GM13976 (cell line): ENCODE results near the gene TMF1.

Experiments
- DNase-seq: peaks from one replicate; pipeline ENCODE4 v3.0.0; 2012; ENCODE audit warnings: low spot score
- in situ Hi-C: fragments of 300-500 bp; cut with MboI; formaldehyde crosslinking; loops from one replicate; pipeline ENCODE4 v1.12.0; 2022; ENCODE audit warnings: low sequenced_read_pairs, mixed read lengths, inconsistent platforms; ENCODE audit not compliant: unreplicated experiment
- TF ChIP-seq, protein P1 (sequence below): IDR thresholded peaks from 2 replicates; pipeline ENCODE4 v1.5.1; 2012; ENCODE audit warnings: borderline replicate concordance, mild to moderate bottlenecking; ENCODE audit not compliant: insufficient read depth; ENCODE audit errors: extremely low read depth, missing control alignments, control extremely low read depth

TMF1 gene

DNA sequence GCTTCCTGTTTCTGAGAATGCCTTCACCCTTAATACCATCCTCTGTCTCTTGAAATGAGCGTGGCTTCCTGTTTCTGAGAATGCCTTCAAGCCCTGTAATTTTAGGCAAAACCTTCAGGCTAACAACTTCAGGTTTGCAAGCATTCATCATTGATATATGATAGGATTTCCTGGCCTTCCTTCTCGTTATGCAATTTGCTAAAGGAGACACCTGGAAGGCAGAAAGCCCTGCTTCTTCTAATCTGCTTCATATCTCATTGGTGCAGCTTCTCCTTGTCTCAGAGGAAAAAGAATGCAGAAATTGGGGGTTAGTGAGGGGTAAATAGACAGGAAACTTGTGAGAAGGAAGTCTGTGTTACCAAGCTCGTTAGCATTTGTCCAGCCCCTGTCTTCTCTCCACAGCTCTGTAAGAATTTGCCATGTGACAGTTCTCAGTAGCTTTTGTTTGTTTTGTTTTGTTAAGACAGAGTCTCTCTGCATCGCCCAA lies 39.9 kb upstream of the TMF1 start:
- TF ChIP-seq, protein P1, sequence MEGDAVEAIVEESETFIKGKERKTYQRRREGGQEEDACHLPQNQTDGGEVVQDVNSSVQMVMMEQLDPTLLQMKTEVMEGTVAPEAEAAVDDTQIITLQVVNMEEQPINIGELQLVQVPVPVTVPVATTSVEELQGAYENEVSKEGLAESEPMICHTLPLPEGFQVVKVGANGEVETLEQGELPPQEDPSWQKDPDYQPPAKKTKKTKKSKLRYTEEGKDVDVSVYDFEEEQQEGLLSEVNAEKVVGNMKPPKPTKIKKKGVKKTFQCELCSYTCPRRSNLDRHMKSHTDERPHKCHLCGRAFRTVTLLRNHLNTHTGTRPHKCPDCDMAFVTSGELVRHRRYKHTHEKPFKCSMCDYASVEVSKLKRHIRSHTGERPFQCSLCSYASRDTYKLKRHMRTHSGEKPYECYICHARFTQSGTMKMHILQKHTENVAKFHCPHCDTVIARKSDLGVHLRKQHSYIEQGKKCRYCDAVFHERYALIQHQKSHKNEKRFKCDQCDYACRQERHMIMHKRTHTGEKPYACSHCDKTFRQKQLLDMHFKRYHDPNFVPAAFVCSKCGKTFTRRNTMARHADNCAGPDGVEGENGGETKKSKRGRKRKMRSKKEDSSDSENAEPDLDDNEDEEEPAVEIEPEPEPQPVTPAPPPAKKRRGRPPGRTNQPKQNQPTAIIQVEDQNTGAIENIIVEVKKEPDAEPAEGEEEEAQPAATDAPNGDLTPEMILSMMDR = no peak
- DNase-seq = no peak
- in situ Hi-C loops = no loop called here

DNA sequence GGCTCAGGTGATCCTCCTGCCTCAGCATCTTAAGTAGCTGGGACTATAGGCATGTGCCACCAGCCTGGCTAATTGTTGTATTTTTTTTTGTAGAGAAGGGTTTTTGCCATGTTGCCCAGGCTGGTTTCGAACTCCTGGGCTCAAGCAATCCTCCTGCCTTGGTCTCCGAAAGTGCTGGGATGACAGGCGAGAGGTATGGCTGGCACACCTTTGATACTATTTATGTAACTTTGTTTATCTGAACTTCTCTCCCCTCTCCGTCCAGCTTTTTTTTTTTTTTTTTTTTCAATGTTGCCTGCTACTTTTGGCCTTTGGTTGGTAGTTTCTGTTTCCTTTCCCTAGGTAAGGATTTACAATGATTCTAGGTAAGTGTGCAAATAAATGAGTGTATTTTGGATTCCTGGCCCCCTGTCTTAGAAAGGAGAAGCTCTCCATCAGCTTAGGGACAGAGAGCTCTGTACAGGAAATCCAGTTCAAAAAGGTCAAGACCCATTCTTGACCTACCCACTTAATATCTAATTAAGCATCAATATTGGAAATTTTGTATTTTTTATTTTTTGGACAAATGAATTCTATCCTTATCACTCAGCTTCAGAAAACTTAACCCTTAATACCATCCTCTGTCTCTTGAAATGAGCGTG lies 39.4 kb upstream of the TMF1 start:
- TF ChIP-seq, protein P1 = no peak
- in situ Hi-C loops = no loop called here
- DNase-seq = no peak

DNA sequence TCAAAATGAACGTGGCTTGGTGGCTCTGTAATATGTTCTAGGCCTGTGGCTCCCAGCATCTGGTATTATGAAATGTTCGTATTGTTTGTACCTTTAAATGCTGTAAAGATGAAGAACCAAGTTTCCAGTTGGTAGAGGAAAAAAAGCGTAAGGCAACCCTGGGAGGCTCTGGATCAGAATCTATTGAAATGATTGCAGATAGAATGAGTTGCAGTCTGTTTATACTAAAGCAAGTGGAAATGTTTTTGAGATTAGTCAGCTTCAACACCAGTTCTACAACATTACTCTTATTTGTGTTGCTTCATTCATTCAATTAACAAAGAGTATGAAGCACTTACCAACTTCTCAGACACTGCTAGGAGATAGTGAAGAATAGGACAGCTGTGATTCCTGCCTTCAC lies 37.9 kb upstream of the TMF1 start:
- no peak for DNase-seq
- in situ Hi-C loops = no loop called here
- TF ChIP-seq, protein P1 = no peak

DNA sequence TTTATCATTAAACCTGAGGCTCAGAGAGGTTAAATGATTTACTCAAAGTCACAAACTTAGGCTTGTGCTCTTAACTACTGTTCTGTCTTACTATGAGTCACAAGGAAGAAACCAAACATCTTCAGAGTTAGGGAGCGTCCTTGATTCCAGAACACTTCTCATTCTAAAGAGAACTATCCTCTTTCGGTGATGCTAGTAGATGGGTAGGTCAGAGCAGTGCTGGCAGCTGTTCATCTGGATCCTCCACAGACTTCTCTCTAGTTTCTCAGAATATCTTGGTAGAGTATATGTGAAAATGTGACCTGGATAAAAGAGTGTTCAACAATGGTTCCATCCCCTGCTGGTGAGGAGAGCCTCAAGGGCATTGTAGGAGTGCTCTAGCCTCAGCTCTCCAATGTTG lies 35.9 kb upstream of the TMF1 start:
- DNase-seq = no peak
- in situ Hi-C loops = no loop called here
- TF ChIP-seq, protein P1 = no peak

DNA sequence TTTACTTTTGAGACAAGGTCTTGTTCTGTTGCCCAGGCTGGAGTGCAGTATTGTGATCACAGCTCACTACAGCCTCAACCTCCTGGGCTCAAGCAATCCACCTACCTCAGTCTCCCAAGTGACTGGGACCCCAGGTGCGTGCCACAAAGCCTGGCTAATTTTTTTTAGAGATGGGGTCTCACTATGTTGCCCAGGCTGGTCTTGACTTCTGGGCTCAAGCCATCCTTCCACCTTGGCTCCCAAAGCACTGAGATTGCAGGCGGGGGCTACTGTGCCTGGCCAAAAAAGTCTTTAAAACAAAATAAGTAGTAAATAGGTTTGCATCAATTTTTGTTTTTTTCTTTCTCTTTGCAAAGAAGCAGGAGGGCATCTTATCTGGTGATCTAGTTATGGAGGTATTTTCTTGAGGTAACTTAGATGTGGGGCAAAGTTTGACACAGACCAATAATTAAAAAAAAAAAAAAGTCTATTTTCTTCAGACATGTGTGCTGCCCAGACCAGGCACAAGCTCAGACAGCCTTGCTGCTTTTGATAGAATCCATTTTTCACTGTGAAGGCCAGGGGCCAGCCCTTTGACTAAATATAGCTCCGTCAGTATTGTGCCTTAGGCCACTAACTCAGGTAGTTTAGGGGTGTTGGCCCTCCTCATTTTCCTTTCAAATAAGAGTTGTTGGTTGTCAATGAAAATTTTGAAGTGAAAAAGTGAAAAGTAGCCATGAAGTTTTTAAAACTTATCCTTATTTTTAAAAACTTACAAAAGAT lies 35.1 kb upstream of the TMF1 start:
- in situ Hi-C loops = no loop called here
- DNase-seq = no peak
- TF ChIP-seq, protein P1 = no peak

DNA sequence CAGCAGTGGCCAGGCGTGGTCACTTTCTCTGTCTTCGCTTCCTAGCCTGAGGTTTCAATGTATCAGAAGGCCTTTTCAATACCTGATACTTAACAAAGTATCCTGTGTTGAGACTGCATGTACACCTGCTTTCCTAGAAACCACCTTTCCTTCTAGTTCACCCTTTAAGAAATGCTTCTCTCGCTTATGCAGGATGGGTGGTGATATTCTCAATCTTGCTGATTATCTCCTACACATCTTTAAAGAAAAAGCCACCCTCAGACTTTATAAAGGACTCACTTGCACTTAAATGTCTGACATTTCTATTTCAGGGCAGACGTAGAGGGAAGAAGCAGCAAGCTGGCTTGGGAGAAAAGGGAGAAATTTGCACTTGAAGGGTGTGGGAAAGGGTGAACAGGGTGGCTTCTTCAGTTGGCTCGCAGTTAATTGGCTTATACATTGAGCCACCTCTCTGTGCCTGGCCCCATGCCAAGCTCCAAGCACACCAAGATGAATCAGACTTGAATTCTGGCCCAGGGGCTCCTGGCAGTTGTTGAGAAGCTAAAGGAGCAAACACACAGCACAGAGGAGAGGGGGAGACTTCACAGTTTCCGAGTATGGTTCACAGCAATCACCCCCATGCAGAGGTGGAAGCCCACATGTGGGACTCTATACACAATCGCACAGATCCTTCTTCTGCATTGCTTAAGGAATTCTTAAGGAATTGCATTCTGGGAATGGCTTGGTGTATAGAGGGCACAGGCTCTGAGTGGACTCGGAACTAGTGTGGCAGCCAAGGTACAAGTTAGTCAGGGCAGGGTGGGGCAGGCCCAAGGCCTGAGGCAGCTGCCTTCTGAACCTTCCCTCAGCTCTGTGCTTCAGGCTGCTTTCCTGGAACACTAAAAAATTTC lies 33.9 kb upstream of the TMF1 start:
- TF ChIP-seq, protein P1 = no peak
- no peak for DNase-seq
- in situ Hi-C loops = no loop called here
